ENCODE results near the gene LASP1.
"Not testable (repeated sequence)": the region's sequence is repeated elsewhere in the genome, so short reads cannot be mapped to it uniquely, and the experiment has no call there.

Gene LASP1

GRCh38 chr17:38869526-38870258 is at the start of gene LASP1:
TSS of gene LASP1 (plus strand) at chr17:38870058. CDS start at chr17:38870190, 132 bp downstream.
- peak; percentile 76 for DNase-seq (ENCODE audit: low spot score)

- DNase-seq (ENCODE audit: low spot score): peak; percentile 97
These were observed 44.7 kb upstream of the LASP1 start, which contains the start of gene CWC25 for GRCh38 chr17:38824899-38825761. TSS of gene CWC25 (minus strand) at chr17:38825321. CDS start at chr17:38825183, 138 bp downstream.

- DNase-seq (ENCODE audit: low spot score): no peak
These were observed 44.1 kb upstream of the LASP1 start for GRCh38 chr17:38825762-38826247.

GRCh38 chr17:38844261-38844757 is 25.5 kb upstream of the LASP1 start:
- peak; percentile 41 for DNase-seq (ENCODE audit: low spot score)

GRCh38 chr17:38848557-38848891 is 21.3 kb upstream of the LASP1 start:
- no peak for DNase-seq (ENCODE audit: low spot score)

- no peak for DNase-seq (ENCODE audit: low spot score)
These were observed 20.8 kb upstream of the LASP1 start for GRCh38 chr17:38848939-38849605.

- no peak for DNase-seq (ENCODE audit: low spot score)
These were observed 19.5 kb upstream of the LASP1 start for GRCh38 chr17:38850374-38850773.

GRCh38 chr17:38851434-38851833 is 18.4 kb upstream of the LASP1 start:
- no peak for DNase-seq (ENCODE audit: low spot score)

GRCh38 chr17:38852771-38853291 is 17.0 kb upstream of the LASP1 start:
- DNase-seq (ENCODE audit: low spot score): peak; percentile 34

- peak; percentile 97 for DNase-seq (ENCODE audit: low spot score)
These were observed 16.3 kb upstream of the LASP1 start, which contains the start of gene RPL23 for GRCh38 chr17:38853292-38854219. TSS of gene RPL23 (minus strand) at chr17:38853721. CDS start at chr17:38853710, 11 bp downstream.

GRCh38 chr17:38855101-38855714 is 14.7 kb upstream of the LASP1 start:
- not testable (repeated sequence) for DNase-seq (ENCODE audit: low spot score)

GRCh38 chr17:38857271-38857670 is 12.6 kb upstream of the LASP1 start:
- no peak for DNase-seq (ENCODE audit: low spot score)

GRCh38 chr17:38861399-38861843 is 8.4 kb upstream of the LASP1 start:
- no peak for DNase-seq (ENCODE audit: low spot score)

- DNase-seq (ENCODE audit: low spot score): no peak
These were observed 5.0 kb upstream of the LASP1 start for GRCh38 chr17:38864636-38865398.

GRCh38 chr17:38867179-38867967 is 2.5 kb upstream of the LASP1 start:
- peak; percentile 73 for DNase-seq (ENCODE audit: low spot score)

- DNase-seq (ENCODE audit: low spot score): peak; percentile 23
These were observed 1.7 kb upstream of the LASP1 start for GRCh38 chr17:38867968-38868816.

GRCh38 chr17:38868817-38869525 is 887 bp upstream of the LASP1 start:
- peak; percentile 77 for DNase-seq (ENCODE audit: low spot score)
